HG03460 (cell line): ENCODE measurements around the gene PRSS36.
"Not testable (repeated sequence)": the region's sequence is repeated elsewhere in the genome, so short reads cannot be mapped to it uniquely, and the experiment has no call there.

Source experiments
- ATAC-seq: cut with Tn5 transposase; IDR thresholded peaks from one replicate; pipeline ENCODE4 v1.9.1; 2021; ENCODE audit not compliant: unreplicated experiment

Gene PRSS36

GRCh38 chr16:31142109-31143010 is 7.5 kb downstream of the PRSS36 start:
- peak; percentile 86 for ATAC-seq

- ATAC-seq: peak; percentile 10
These were observed 8.3 kb downstream of the PRSS36 start for GRCh38 chr16:31141489-31142108.

- ATAC-seq: not testable (repeated sequence)
These were observed 8.8 kb downstream of the PRSS36 start for GRCh38 chr16:31141071-31141469.

- no peak for ATAC-seq
These were observed 11.0 kb downstream of the PRSS36 start for GRCh38 chr16:31138621-31139578.

- ATAC-seq: not testable (repeated sequence)
These were observed 12.9 kb downstream of the PRSS36 start for GRCh38 chr16:31136822-31137499.

- no peak for ATAC-seq
These were observed 13.6 kb downstream of the PRSS36 start for GRCh38 chr16:31136287-31136662.

GRCh38 chr16:31135535-31136286 is 14.2 kb downstream of the PRSS36 start, which contains the start of gene PRSS8:
PRSS8 (minus strand) TSS chr16:31135727; CDS start chr16:31135498, 229 bp downstream.
- ATAC-seq: no peak

- ATAC-seq: no peak
These were observed 15.0 kb downstream of the PRSS36 start for GRCh38 chr16:31134625-31135534.

GRCh38 chr16:31134091-31134571 is 15.7 kb downstream of the PRSS36 start:
- ATAC-seq: no peak

- ATAC-seq: no peak
These were observed 16.8 kb downstream of the PRSS36 start for GRCh38 chr16:31133046-31133501.

- ATAC-seq: no peak
These were observed 17.4 kb downstream of the PRSS36 start for GRCh38 chr16:31132303-31132979.

GRCh38 chr16:31131841-31132271 is 18.0 kb downstream of the PRSS36 start:
- ATAC-seq: no peak

GRCh38 chr16:31131416-31131815 is 18.4 kb downstream of the PRSS36 start:
- ATAC-seq: no peak

- no peak for ATAC-seq
These were observed 19.0 kb downstream of the PRSS36 start for GRCh38 chr16:31130899-31131298.

- ATAC-seq: no peak
These were observed 19.5 kb downstream of the PRSS36 start for GRCh38 chr16:31130336-31130891.

GRCh38 chr16:31129568-31130335 is 20.1 kb downstream of the PRSS36 start:
- ATAC-seq: no peak
